Stomach (tissue), 9 donors: Measurements from ENCODE around the gene BST1. TPM values are rescaled to one million over a fixed set of nuclear protein-coding genes. Genes with fewer than 3 reads are reported as not detected.
A peak's percentile ranks its signal among the peaks of the same experiment; 100 is the strongest.

Experiments
- DNase-seq, 2 donors: peaks; one replicate each; pipeline versions ENCODE4 v3.0.0 to v3.0.0-alpha.2; 2013 to 2019
- H3K27ac ChIP-seq, 5 donors: fragments of 200-600 bp in 4 of 5; sonication (generic) in 4 of 5; one replicate each; pipeline ENCODE4 v1.5.1; 2013 to 2019; ENCODE audit warnings: mild to moderate bottlenecking in 1 of 5, moderate library complexity in 1 of 5
- H3K27me3 ChIP-seq, 3 donors: fragments of 200-600 bp; sonication (generic); one replicate each; pipeline ENCODE4 v1.5.1; 2017 to 2019; ENCODE audit warnings: mixed run types in 1 of 3
- H3K36me3 ChIP-seq, 4 donors: fragments of 200-600 bp; sonication (generic); 1 replicate in 3 of 4; 2 replicates in 1 of 4; pipeline ENCODE4 v1.5.1; 2016 to 2019
- H3K4me1 ChIP-seq, 4 donors: fragments of 200-600 bp; sonication (generic); one replicate each; pipeline ENCODE4 v1.5.1; 2016 to 2019
- H3K4me3 ChIP-seq, 4 donors: fragments of 200-600 bp; sonication (generic) in 3 of 4; one replicate each; pipeline ENCODE4 v1.5.1; 2016 to 2019; ENCODE audit warnings: mild to moderate bottlenecking in 1 of 4
- H3K9me3 ChIP-seq, 4 donors: fragments of 200-600 bp; sonication (generic); one replicate each; pipeline ENCODE4 v1.5.1; 2016 to 2019
- CTCF ChIP-seq, 7 experiments: fragments of 450-650 bp in 4 of 7; fragments of 200-600 bp in 3 of 7; sonication (generic) in 3 of 7; IDR thresholded peaks; one replicate each; pipeline ENCODE4 v1.5.1; 2016 to 2019; ENCODE audit warnings: antibody characterized with exemption in 7 of 7, control low read depth in 2 of 7, mild to moderate bottlenecking in 1 of 7
- EP300 ChIP-seq: sonication (generic); formaldehyde crosslinking; IDR thresholded peaks from one replicate; pipeline ENCODE4 v1.6.1; 2017; ENCODE audit warnings: antibody characterized with exemption
- POLR2A ChIP-seq, 4 donors: fragments of 450-650 bp; IDR thresholded peaks; one replicate each; pipeline ENCODE4 v1.6.1; 2016; ENCODE audit warnings: antibody characterized with exemption in 4 of 4, control low read depth in 2 of 4, mild to moderate bottlenecking in 1 of 4, moderate library complexity in 1 of 4
- POLR2AphosphoS5 ChIP-seq, 3 donors: sonication (generic); formaldehyde crosslinking; IDR thresholded peaks; one replicate each; pipeline ENCODE4 v1.6.1; 2016; ENCODE audit warnings: antibody characterized with exemption in 3 of 3
- WGBS, 5 donors: extraction: QIAGEN DNeasy Blood & Tissue Kit in 3 of 5; methylation state at CpG; one replicate each; pipeline versions ENCODE4 v1.1.5 to v1.1.7; 2013 to 2018; 5-methylcytosine and 5-hydroxymethylcytosine counted together
- intact Hi-C: fragments of 100-400 bp; cut with DNase I; formaldehyde crosslinking; loops from one replicate; pipeline ENCODE4 v1.15.1; 2023; ENCODE audit warnings: low total_unique reads
- polyA plus RNA-seq, 3 donors: library from polyadenylated mRNA; stranded (reverse); fragments of 200-250 nt; gene quantifications; one replicate each; pipeline ENCODE4 v1.2.3, GENCODE V29; 2013
- total RNA-seq, 5 donors: library from RNA; depleted of rRNA; stranded (reverse); fragments of >200 nt; gene quantifications; one replicate each; pipeline versions ENCODE4 v1.1.0 to v1.2.3, GENCODE V29; 2014 to 2016
- donor health status: healthy with polysubstance abuse.
- donor health status: Bipolar disorder and iron deficiency.
- donor health status: healthy.

Gene BST1
- total and polyA plus RNA-seq, 8 donors = 2.1 to 8.4 (median 2.8) TPM; not detected in 3

GRCh38 chr4:15714646-15715435 lies 12.0 kb downstream of the BST1 start:
- 58 to 67% (median 61%) methylated on average over 8 of the region's 8 CpGs for WGBS, 5 donors
- H3K27ac ChIP-seq = no peak overlapping the region
- intact Hi-C loops = no loop called here

GRCh38 chr4:15716115-15716514 lies 13.2 kb downstream of the BST1 start:
- WGBS, 5 donors = 63 to 74% (median 69%) methylated on average over 3 of the region's 3 CpGs

More at GRCh38 chr4:15714646-15715435, 12.0 kb downstream of the BST1 start:
- Histone ChIP-seq H3K4me3 (no peak overlapping the region), H3K36me3 (no peaks in the 10 kb centered on the region), H3K27me3 (no peaks in the 10 kb centered on the region), H3K9me3 (no peaks in the 10 kb centered on the region), H3K4me1 (peaks cover 0 to 24% (median 0%) of the 10 kb centered on the region in 4 donors)
- TF ChIP-seq CTCF (IDR thresholded peaks at IDR 0.05) (no peak), POLR2AphosphoS5 (IDR thresholded peaks at IDR 0.05) (no peak), EP300 (no peak), POLR2A (IDR thresholded peaks at IDR 0.05) (no peak)
- peak in 1 of 2 donors; percentile 55 for DNase-seq

GRCh38 chr4:15717086-15717485 lies 14.2 kb downstream of the BST1 start:
- peaks cover 0 to 24% (median 0%) of the 10 kb centered on the region in 4 donors for H3K4me1 ChIP-seq
- intact Hi-C loops = no loop called here
- no peak overlapping the region for H3K4me3 ChIP-seq
- no peak for DNase-seq
- H3K27me3 ChIP-seq = no peaks in the 10 kb centered on the region
- H3K9me3 ChIP-seq = no peaks in the 10 kb centered on the region
- TF ChIP-seq POLR2AphosphoS5 (IDR thresholded peaks at IDR 0.05) (no peak), CTCF (IDR thresholded peaks at IDR 0.05) (no peak), POLR2A (IDR thresholded peaks at IDR 0.05) (no peak), EP300 (no peak)
- no peak overlapping the region for H3K27ac ChIP-seq
- 51 to 81% (median 72%) methylated on average over 6 of the region's 6 CpGs for WGBS, 5 donors
- H3K36me3 ChIP-seq = no peaks in the 10 kb centered on the region

More at GRCh38 chr4:15716115-15716514, 13.2 kb downstream of the BST1 start:
- no peak for TF ChIP-seq POLR2A (IDR thresholded peaks at IDR 0.05)
- peaks cover 0 to 24% (median 0%) of the 10 kb centered on the region in 4 donors for H3K4me1 ChIP-seq
- no peak overlapping the region for H3K4me3 ChIP-seq
- peak in 1 of 2 donors; percentile 36 for DNase-seq
- intact Hi-C loops = no loop called here
- H3K9me3 ChIP-seq = no peaks in the 10 kb centered on the region
- no peaks in the 10 kb centered on the region for H3K36me3 ChIP-seq
- H3K27ac ChIP-seq = peak overlapping the region in 2 of 5 donors; percentile 2 to 60
- no peaks in the 10 kb centered on the region for H3K27me3 ChIP-seq

GRCh38 chr4:15717657-15718416 lies 15.0 kb downstream of the BST1 start:
- peak in 1 of 2 donors; percentile 57 for DNase-seq
- H3K9me3 ChIP-seq = no peaks in the 10 kb centered on the region
- intact Hi-C loops = no loop called here
- no peak overlapping the region for H3K4me3 ChIP-seq
- H3K4me1 ChIP-seq = peaks cover 0 to 24% (median 0%) of the 10 kb centered on the region in 4 donors
- no peak overlapping the region for H3K27ac ChIP-seq
- H3K36me3 ChIP-seq = no peaks in the 10 kb centered on the region
- 59 to 70% (median 66%) methylated on average over 3 of the region's 3 CpGs for WGBS, 5 donors
- TF ChIP-seq EP300 (no peak), POLR2AphosphoS5 (IDR thresholded peaks at IDR 0.05) (no peak), CTCF (IDR thresholded peaks at IDR 0.05) (no peak), POLR2A (IDR thresholded peaks at IDR 0.05) (no peak)
- H3K27me3 ChIP-seq = no peaks in the 10 kb centered on the region
